ENCODE data around the gene CCNF.
A peak's percentile ranks its signal among the peaks of the same experiment; 100 is the strongest.
"Not testable (repeated sequence)": the region's sequence is repeated elsewhere in the genome, so short reads cannot be mapped to it uniquely, and the experiment has no call there.

The CCNF gene

GRCh38 chr16:2472885-2473445 lies 43.7 kb downstream of the CCNF start:
- no peak for DNase-seq

DNA sequence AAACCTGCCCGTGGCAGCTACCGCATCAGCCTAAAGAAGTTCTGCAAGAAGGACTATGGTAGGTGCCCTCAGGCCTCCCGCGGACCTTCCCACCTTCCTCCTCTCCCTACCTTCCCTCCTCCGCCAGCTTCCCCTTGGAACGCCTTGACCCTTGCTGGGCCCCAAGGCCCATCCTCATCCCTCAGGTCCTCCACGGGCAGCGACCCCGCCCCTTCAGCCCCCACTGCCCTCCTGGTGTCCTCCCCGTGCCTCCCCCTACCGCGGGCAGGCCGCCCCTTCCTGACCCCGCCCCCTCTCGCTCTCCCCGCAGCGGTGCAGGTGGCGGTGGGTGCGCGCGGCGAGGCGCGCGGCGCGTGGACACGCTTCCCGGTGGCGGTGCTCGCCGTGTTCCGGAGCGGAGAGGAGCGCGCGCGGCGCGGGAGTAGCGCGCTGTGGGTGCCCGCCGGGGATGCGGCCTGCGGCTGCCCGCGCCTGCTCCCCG lies 44.2 kb downstream of the CCNF start:
- DNase-seq, result no peak

GRCh38 chr16:2473999-2474876 lies 45.0 kb downstream of the CCNF start:
- peak; percentile 7 for DNase-seq

GRCh38 chr16:2474877-2475412 lies 45.7 kb downstream of the CCNF start, which contains the start of gene TBC1D24:
Gene TBC1D24, plus strand, starts transcription at chr16:2475127. Its CDS starts 21,022 bp downstream, at chr16:2496149.
- DNase-seq, result peak; percentile 49

- DNase-seq, result no peak
These were observed 46.4 kb downstream of the CCNF start for GRCh38 chr16:2475413-2476344.

DNA sequence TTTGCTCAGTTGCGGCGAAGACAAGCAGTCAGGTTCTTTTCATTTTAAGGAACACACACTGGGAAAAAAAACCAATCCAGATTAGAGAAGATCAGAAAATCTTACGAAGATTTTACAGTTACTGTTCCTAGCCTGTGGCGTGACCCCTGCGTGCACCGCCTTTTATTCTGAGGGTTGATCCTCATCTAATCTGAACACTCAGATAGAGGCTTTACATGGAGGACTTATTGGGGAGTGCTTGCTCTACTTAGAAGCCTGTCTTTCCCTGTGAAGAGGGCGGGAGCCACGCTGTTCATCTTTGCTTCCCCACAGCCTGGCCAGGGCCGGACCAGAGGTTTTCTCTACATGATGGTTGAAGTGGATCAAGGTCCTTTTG lies 47.1 kb downstream of the CCNF start:
- no peak for DNase-seq

DNA sequence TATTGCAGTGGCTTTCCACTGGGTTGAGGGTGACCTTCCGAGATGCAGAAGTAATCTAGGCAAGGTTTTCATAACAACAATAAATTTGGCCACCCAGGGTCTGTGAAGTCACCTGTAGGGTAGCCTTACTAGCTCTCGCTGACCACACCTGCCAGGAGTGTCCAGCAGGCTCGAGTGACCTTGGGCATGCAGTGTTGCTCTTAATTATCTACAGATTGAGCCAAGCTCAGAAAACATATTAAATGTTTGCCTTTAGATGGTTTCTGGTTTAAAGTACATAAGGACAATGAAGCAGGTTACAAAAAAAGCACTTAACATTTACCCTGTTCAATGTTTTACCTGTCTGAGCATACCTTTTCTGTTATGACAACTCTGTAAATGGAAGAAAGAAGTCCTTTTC lies 47.5 kb downstream of the CCNF start:
- no peak for DNase-seq

- DNase-seq, result no peak
These were observed 48.1 kb downstream of the CCNF start for GRCh38 chr16:2477327-2477726.

DNA sequence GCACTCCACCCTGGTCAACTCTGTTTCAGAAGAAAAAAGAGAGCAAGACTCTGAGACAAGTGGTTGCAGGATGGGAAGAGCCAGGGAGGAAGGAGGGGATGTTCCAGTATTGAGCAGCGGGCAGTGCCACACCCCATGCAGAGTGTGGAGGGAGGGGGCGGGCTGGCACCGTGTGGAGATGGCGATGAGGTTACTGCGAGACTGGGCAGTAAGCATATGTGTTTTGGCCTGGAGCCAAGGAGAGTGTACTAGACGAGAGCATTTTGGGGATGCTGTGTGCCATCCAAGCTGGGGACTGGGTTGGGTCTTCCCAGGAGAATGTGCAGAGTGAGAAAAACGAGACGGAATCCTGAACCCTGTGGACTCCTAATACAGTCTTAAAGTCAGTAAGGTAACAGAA lies 49.0 kb downstream of the CCNF start:
- DNase-seq, result no peak

GRCh38 chr16:2479996-2480395 lies 50.7 kb downstream of the CCNF start:
- DNase-seq, result not testable (repeated sequence)

DNA sequence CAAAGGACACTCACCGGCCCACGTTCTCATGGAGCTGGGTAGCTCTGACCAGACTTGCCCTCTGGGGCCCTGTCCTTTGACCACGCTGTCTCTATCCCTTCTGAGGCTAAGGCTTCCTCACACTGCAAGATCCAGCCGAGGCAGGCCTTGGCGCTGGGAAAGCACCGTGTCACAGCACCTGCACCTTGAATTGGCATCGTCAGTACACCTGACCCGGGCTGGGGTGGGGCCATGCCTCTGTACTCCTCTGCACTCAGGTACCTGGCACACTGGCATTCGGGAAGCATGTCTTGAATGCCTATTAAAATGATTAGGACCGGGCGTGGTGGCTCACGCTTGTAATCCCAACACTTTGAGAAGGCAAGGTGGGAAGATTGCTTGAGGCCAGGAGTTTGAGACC lies 51.7 kb downstream of the CCNF start:
- DNase-seq, result no peak

- DNase-seq, result no peak
These were observed 52.4 kb downstream of the CCNF start for GRCh38 chr16:2481676-2482075.

- DNase-seq, result no peak
These were observed 53.0 kb downstream of the CCNF start for GRCh38 chr16:2482249-2482648.

- DNase-seq, result no peak
These were observed 53.7 kb downstream of the CCNF start for GRCh38 chr16:2482708-2483534.

DNA sequence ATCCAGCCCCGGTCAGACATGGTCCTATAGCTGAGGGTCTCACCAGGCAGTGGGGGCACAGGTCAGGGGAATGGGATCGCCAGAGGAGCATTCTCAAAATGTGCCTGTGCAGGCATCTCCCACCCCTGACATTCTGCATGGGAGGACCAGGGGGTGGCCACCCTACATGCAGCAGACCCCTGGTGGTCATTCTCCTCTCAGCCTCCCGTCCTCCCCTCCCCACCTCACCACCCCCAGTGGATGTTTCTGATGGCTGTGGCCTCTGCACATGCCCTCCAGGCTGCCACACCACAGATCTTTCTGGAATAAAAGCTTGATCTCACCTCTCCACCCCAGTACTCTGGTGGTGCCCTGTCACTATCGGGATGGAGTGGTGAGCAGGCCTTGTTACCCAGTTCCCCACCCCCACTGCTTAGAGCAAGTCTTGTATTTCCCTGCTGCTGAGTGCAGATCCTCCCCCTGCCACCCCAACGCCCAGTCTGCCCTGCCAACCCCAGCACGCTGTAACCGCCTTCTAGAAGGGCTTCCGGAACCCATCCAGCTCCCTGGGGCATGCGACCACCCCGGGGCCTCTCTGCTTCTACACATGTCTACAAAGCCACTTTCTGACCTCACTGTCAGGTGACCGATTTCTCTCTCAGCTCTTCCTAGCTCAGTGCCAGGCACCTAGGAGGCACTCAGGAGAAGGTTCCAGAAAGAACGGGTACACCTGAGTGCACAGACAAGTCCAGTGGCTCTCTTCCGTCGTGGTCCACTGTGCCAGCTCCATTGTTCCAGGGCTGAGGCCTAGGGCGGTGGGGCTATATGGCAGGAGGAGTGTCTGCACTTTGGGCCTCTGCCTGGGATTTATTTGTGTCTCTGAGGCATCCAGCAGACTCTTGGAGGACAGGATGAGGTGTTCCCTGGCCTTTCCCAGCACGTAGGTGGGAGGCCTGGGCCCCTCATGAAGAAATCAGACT lies 55.0 kb downstream of the CCNF start:
- DNase-seq, result no peak

DNA sequence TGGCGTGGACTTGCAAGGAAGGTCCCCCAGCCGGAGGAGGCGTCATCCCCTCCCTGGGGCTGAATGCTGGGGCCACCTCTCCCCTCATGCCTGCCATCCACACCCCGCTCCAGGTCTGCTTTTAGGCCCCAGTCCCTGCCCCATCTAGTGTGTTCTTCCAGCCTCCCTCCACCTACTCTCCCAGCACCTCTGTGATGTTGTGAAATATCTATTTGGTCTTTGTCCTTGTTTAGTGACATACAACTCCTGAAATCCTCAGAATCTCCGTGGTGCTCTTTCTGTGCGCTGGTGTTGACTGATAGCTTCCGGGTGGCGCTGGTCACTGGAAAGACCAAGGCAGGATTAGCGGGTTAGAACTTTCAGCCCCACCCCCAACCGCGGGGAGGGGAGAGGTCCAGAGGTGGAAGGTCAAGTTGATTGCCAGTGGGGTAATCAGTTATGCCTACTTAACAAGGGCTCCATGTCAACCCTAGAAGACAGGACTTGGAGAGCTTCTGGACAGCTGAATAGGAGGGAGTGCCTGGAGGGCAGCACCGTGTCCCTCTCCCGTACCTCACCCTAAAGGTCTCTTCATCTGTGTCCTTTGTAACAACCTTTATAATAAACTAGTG lies 55.8 kb downstream of the CCNF start:
- DNase-seq, result no peak

GRCh38 chr16:2485811-2486507 lies 56.7 kb downstream of the CCNF start:
- no peak for DNase-seq

DNA sequence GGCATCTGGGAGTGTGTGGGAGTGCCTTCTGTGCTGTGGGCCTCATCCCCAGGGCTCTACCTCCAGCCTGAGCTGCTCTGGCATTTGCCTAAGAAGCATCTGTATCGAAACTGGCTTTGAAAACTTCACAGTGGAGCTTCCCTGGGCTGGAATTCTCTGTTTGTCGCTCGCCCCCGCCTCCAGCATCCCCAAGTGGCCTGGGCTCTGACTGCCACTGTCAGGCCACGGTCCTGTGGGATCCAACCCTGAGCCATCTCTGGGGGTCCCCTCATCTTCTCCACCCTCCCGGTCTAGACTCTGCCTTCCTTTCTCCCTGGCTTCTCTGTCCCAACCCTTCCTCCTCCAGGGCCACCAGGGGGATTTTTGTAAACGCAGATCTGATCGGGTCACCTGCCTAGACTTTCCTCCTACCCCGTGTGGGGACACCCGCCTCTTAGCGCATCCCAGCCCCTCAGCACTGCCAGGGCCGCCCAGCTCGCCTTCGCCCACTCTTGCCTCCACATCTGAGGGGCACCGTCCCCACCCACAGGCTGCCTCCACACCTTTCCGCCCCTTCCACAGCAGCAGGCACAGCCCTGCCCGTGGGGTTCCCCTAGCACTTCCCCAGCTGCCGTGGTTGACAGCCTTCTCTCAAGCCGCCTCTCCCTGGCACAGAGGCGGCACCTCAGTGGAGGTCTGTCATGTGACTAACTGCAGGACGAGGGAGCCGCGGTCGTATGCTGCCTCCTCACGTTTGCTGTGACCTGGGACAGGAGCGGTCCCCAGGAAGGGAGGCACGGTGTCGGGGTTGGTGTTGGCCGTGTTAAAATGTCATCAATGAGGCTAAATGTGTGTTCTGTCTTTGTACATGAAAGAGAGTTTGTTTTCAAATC lies 57.6 kb downstream of the CCNF start:
- DNase-seq, result no peak

GRCh38 chr16:2487517-2487842 lies 58.2 kb downstream of the CCNF start:
- no peak for DNase-seq
